ENCODE measurements around the gene EHBP1L1. TPM values are rescaled to one million over a fixed set of nuclear protein-coding genes. Genes with fewer than 3 reads are reported as not detected.
"Not testable (repeated sequence)": the region's sequence is repeated elsewhere in the genome, so short reads cannot be mapped to it uniquely, and the experiment has no call there.

EHBP1L1 gene
- total RNA-seq, 2 donors from 2014 or later: 58.5 to 78.5 TPM

DNA sequence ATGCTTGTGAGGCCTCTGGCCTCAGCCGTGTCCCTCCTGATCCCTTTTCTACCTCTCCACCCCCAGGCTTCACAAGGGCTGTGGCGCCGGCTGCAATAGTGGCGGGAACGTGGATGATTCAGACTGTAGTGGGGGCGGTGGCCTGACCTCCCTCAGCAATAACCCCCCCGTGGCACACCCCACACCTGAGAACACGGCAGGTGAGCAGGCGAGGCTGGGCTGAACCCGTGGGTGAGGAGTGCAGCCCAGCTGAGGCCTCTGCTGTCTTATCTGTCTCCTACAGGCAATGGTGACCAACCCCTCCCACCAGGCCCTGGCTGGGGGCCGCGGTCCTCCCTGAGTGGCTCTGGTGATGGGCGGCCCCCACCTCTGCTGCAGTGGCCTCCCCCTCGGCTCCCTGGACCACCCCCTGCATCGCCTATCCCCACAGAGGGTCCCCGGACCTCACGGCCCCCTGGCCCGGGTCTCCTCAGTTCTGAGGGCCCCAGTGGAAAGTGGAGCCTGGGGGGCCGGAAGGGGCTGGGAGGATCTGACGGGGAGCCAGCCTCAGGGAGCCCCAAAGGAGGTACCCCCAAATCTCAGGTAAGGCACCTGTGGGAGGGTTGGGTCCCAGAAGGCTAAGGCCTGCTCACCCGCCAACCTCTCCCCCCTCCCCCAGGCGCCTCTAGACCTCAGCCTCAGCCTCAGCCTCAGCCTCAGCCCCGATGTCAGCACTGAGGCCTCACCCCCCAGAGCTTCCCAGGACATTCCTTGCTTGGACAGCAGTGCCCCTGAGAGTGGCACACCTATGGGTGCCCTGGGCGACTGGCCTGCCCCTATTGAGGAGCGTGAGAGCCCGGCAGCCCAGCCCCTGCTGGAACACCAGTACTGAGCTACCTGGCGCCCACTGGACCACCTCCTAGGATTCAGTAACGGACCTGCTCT is 60.5 kb downstream of the EHBP1L1 start:
- peak overlapping the region in 1 of 2 donors; percentile 1 for H3K9ac ChIP-seq (ENCODE audit: low read depth in 2 of 2, low read length in 2 of 2)
- H3K27me3 ChIP-seq: no peaks in the 10 kb centered on the region
- no peak for DNase-seq
- intact Hi-C loops (cut with DNase I): no loop called here
- H3K9me3 ChIP-seq: no peaks in the 10 kb centered on the region
- no peak overlapping the region for H3K4me3 ChIP-seq
- H3K27ac ChIP-seq: peak overlapping the region; percentile 91
- TF ChIP-seq, protein P1, sequence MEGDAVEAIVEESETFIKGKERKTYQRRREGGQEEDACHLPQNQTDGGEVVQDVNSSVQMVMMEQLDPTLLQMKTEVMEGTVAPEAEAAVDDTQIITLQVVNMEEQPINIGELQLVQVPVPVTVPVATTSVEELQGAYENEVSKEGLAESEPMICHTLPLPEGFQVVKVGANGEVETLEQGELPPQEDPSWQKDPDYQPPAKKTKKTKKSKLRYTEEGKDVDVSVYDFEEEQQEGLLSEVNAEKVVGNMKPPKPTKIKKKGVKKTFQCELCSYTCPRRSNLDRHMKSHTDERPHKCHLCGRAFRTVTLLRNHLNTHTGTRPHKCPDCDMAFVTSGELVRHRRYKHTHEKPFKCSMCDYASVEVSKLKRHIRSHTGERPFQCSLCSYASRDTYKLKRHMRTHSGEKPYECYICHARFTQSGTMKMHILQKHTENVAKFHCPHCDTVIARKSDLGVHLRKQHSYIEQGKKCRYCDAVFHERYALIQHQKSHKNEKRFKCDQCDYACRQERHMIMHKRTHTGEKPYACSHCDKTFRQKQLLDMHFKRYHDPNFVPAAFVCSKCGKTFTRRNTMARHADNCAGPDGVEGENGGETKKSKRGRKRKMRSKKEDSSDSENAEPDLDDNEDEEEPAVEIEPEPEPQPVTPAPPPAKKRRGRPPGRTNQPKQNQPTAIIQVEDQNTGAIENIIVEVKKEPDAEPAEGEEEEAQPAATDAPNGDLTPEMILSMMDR (IDR thresholded peaks at IDR 0.05): no peak
- H3K36me3 ChIP-seq: peaks cover 26% of the 10 kb centered on the region
- peaks cover 10% of the 10 kb centered on the region for H3K4me1 ChIP-seq

DNA sequence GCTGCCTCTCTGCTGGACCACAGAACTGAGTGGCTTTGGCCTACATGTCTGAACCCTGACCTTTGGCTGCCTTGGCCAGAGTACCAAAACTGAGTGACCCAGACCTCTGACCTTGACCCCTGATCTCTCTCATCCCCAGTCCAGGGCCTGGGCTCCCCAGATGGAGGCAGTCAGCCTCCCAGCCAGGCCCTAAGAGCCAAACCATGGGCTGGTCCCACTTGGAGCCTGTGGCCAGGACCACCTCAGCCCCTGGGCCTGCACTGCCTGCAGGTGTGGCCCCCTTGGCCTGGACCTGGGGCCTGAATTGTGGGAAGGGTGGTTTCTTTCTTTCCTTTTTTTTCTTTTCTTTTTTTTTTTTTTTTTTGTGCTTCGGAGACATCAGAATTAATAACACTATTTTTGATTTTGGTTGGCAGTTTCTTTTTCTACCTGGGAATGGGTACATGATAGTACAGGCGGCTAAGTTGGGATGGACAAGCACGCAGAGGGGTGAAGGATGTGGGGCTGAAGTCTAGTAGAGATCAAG is 61.2 kb downstream of the EHBP1L1 start:
- intact Hi-C loops (cut with DNase I): no loop called here
- H3K36me3 ChIP-seq: peaks cover 26% of the 10 kb centered on the region
- no peak for DNase-seq
- no peaks in the 10 kb centered on the region for H3K27me3 ChIP-seq
- TF ChIP-seq, protein P1 (IDR thresholded peaks at IDR 0.05): no peak
- H3K4me3 ChIP-seq: no peak overlapping the region
- H3K4me1 ChIP-seq: peaks cover 10% of the 10 kb centered on the region
- peak overlapping the region; percentile 91 for H3K27ac ChIP-seq
- no peak overlapping the region for H3K9ac ChIP-seq (ENCODE audit: low read depth in 2 of 2, low read length in 2 of 2)
- no peaks in the 10 kb centered on the region for H3K9me3 ChIP-seq

DNA sequence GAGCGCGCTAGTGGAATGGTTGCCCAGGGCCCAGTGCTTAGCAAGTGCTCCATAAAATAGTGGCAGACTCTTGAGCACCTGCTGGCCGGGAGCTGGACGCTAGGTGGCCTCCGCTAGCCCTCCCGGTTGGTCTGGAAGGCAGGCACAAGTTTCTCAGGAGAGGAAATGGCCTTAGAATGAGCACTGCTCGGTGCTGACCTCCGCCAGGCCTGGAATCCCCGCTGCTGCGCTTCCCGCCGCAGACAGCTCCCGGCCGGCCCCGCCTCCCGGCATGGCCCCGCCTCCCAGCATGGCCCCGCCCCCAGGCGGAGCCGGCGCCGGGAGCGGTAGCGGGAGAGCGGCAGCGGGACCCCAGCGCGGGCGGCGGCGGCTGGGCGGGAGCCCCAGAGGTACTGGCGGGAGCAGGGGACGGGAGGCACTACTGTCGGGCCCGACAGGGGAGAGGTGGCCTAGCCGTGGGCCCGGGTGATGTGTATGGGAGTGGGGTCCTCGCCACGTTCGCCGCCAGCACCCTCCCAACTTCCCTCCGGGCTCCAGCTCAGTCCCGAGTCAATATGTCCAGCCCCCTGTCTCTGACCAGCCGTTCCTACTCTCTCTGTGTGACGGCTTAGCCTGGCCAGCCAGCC is 62.1 kb downstream of the EHBP1L1 start, which contains the start of gene SIPA1:
Gene SIPA1, plus strand, starts transcription at position 308 of the 626 bp plus-strand sequence. CDS start 2,821 bp downstream, outside the sequence.
- Histone ChIP-seq H3K9me3 (no peaks in the 10 kb centered on the region), H3K27me3 (no peaks in the 10 kb centered on the region), H3K4me3 (peak within 1 kb of the TSS; percentile 69), H3K4me1 (peaks cover 10% of the 10 kb centered on the region), H3K36me3 (peaks cover 26% of the 10 kb centered on the region), H3K9ac (ENCODE audit: low read depth in 2 of 2, low read length in 2 of 2) (peak within 1 kb of the TSS; percentile 71 to 92), H3K27ac (peak within 1 kb of the TSS; percentile 91)
- DNase-seq: peak; percentile 72
- intact Hi-C loops (cut with DNase I): no loop called here
- TF ChIP-seq, protein P1 (IDR thresholded peaks at IDR 0.05): no peak

DNA sequence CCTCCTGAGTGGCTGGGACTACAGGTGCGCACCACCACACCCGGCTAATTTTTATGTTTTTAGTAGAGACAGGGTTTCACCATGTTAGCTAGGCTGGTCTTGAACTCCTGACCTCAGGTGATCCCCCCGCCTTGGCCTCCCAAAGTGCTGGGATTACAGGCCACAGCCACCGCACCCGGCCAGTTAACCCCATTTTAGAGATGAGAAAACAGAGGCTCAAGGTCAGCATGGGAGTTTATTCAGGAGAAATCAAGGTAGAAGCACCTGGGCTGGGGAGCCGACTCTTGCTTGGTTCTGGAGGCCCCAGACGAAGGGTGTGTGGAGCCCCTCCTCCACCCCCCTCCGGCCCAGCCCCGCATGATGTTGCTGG is 63.4 kb downstream of the EHBP1L1 start:
- Histone ChIP-seq H3K4me3 (peak overlapping the region; percentile 69), H3K9ac (ENCODE audit: low read depth in 2 of 2, low read length in 2 of 2) (peak overlapping the region in 1 of 2 donors; percentile 15), H3K36me3 (peaks cover 26% of the 10 kb centered on the region), H3K27ac (peak overlapping the region; percentile 91)
- H3K9me3 ChIP-seq; intact Hi-C loops (cut with DNase I); H3K4me1 ChIP-seq; DNase-seq; H3K27me3 ChIP-seq: not testable (repeated sequence)

DNA sequence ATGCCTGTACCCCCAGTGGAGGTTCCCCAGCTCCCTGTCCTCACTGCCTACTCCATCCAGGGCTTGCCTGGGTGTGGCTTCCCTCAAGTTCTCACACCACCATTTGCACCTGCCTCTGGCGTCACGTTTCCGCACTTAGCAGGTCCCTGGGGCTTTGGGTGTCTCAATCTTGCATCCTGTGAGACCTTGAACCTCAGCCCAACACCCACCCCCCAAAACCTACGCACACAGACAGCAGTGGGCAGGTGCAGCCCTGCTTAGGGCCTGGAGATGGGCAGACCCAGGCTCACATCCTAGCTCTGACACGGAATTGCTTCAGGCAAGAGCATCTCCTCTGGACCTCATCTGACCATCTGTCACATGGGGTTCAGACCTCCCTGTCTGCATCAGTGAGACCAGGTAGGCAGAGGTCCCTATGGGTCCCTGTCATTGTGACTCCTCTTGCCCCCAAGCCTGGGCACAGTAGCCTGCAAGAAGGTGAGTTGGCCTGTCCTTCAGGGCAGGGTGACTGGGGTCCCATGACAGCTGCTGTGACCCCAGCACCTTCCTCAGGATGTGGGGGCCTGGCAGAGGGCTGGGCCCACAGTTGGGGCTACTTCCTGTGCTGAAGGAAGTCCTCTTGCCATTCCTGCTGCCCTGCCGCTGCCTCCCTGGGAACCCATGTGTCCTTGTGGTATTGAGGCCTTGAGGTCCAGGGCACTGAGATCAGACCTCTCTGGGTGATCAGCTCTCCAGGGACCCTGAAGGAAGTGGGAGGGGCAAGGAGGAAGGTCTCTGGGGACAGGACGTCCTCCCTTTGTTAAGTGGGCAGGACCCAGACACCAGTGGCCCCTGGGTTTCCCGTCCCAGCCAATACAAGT is 64.0 kb downstream of the EHBP1L1 start:
- peak overlapping the region; percentile 54 to 65 for H3K9ac ChIP-seq (ENCODE audit: low read depth in 2 of 2, low read length in 2 of 2)
- intact Hi-C loops (cut with DNase I): no loop called here
- peaks cover 10% of the 10 kb centered on the region for H3K4me1 ChIP-seq
- peaks cover 19% of the 10 kb centered on the region for H3K36me3 ChIP-seq
- TF ChIP-seq, protein P1 (IDR thresholded peaks at IDR 0.05): no peak
- no peak for DNase-seq
- H3K9me3 ChIP-seq: no peaks in the 10 kb centered on the region
- no peaks in the 10 kb centered on the region for H3K27me3 ChIP-seq
- H3K27ac ChIP-seq: peak overlapping the region; percentile 91
- H3K4me3 ChIP-seq: peak overlapping the region; percentile 69
